Occipital lobe (tissue), 2 donors: ENCODE measurements around the gene SUN5. TPM values are rescaled to one million over a fixed set of nuclear protein-coding genes. Genes with fewer than 3 reads are reported as not detected.
"Not testable (repeated sequence)": the region's sequence is repeated elsewhere in the genome, so short reads cannot be mapped to it uniquely, and the experiment has no call there.

Experiments
- DNase-seq: peaks from one replicate; lab custom pipeline; 2025; lab: John Stamatoyannopoulos, UW
- total RNA-seq: library from RNA; depleted of rRNA; stranded (reverse); fragments of >200 nt; gene quantifications from one replicate; pipeline ENCODE4 v1.2.3, GENCODE V29; 2014

SUN5 gene
- total RNA-seq, 1 donor from 2014 or later, result not detected

GRCh38 chr20:32965581-32966373 lies 38.5 kb downstream of the SUN5 start:
- no peak for DNase-seq

- DNase-seq, result no peak
Measured at GRCh38 chr20:32965115-32965514, 39.1 kb downstream of the SUN5 start.

- DNase-seq, result no peak
Measured at GRCh38 chr20:32964575-32964974, 39.7 kb downstream of the SUN5 start.

GRCh38 chr20:32963176-32963575 lies 41.1 kb downstream of the SUN5 start:
- no peak for DNase-seq

GRCh38 chr20:32962646-32963045 lies 41.6 kb downstream of the SUN5 start:
- not testable (repeated sequence) for DNase-seq

- no peak for DNase-seq
Measured at GRCh38 chr20:32962053-32962452, 42.2 kb downstream of the SUN5 start.

- no peak for DNase-seq
Measured at GRCh38 chr20:32960849-32961731, 43.1 kb downstream of the SUN5 start.

GRCh38 chr20:32960222-32960518 lies 44.1 kb downstream of the SUN5 start:
- no peak for DNase-seq

GRCh38 chr20:32959351-32960221 lies 44.6 kb downstream of the SUN5 start:
- no peak for DNase-seq

- DNase-seq, result no peak
Measured at GRCh38 chr20:32958574-32958973, 45.7 kb downstream of the SUN5 start.

- no peak for DNase-seq
Measured at GRCh38 chr20:32957459-32957858, 46.8 kb downstream of the SUN5 start.

GRCh38 chr20:32950539-32950938 lies 53.7 kb downstream of the SUN5 start:
- not testable (repeated sequence) for DNase-seq

- DNase-seq, result no peak
Measured at GRCh38 chr20:32946629-32947028, 57.6 kb downstream of the SUN5 start.

- no peak for DNase-seq
Measured at GRCh38 chr20:32945710-32946221, 58.5 kb downstream of the SUN5 start.

- DNase-seq, result no peak
Measured at GRCh38 chr20:32943490-32944052, 60.7 kb downstream of the SUN5 start.

GRCh38 chr20:32941155-32941885 lies 62.9 kb downstream of the SUN5 start:
- DNase-seq, result no peak

- no peak for DNase-seq
Measured at GRCh38 chr20:32934580-32934979, 69.7 kb downstream of the SUN5 start.
